ENCODE measurements around the gene ARL4A.

ARL4A gene

DNA sequence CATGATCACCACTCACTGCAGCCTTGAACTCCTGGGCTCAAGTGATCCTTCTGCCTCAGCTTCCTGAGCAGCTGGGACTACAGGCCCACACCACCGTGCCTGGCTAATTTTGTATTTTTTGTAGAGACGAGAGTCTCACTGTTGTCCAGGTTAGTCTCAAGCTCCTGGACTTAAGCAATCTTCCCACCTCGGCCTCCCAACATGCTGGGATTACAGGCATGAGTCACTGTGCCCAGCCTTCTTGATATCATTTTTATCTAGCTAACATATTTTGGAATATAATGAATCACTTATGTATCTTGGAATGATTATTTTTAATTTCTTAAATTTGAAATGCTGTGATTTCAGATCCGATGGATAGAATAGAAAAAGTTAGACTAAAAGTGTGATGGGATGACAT lies 18.4 kb downstream of the ARL4A start:
- DNase-seq: no peak

DNA sequence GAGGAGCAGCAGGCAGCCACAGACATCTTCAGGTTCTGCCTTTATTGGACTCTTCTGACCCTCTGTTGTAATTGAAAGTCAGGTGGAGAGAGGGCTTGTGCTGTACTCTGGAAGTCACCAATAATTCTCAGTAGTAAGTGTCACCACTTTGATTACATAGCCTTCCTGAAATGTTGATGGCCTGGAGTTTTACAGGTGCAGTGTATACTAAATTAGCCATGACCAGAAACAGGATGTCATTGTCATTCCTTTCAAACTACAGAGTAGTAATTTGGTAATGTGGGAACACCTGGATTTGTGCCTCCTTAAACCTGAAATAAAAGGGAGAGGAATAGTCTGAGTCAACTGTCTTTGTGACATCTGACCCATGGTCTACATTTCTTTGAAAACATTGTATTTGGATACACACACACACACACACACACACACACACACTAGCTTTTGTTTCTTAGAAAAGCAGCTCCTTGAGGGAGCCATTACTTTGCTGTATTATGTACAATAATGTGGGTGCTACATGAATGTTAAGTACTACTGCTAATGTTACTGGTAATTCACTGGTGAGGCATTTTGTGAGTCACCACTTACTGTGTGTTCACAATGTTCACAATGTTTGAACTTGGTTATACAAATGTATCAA lies 19.6 kb downstream of the ARL4A start:
- no peak for DNase-seq

DNA sequence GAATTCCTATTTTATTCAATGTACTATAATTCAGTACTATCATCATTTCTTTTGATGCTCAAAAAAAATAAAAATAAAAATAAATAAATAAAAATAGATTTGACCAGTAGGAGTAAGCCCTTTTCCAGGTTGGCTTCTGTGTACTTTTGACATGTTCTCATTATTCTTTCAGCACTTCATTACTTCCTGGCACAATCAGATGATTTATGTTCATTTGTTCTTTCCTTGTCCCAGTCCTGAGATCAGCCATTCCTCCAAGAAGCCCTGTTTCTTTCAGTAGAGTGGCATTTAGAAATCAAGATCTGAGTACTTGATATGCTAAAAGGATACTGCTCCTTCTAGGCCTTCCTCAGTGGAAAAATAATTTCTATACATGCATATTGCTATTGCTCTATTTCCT lies 20.9 kb downstream of the ARL4A start:
- DNase-seq: no peak

DNA sequence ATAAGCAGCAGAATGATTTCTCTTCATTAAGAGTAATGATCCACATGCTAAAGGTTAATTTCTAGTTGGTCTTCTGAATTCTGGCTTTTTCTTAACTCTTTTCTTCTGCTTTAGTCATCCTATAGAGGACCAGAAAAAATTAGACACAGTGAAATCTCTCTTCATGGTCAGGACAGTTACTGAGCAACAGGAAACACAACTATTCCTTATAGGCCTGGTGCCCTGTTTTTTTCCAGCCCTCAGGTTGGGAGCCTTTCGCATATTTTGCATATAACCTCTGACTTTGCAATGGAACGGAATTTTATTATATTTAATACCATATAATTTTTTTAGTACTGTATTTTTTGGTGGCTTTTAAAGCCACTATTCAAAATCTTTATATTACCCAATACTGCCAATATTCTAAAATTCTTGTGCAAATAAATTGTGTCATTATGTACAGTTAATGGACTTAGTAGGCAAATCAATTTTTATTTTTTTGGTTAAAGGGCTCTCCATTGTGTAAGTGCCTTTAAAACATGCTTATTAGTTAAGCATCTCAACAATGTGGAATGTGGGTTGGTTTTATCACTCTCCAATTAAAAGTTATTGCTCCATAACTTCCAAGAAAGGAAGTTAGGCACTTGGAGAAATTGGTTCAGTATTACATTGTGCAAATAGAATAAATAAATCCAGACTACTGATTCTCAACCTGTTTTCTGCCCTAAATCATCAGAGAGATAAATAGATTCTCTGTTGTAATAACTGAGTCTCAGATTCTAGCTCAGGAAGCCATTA lies 22.5 kb downstream of the ARL4A start:
- no peak for DNase-seq

DNA sequence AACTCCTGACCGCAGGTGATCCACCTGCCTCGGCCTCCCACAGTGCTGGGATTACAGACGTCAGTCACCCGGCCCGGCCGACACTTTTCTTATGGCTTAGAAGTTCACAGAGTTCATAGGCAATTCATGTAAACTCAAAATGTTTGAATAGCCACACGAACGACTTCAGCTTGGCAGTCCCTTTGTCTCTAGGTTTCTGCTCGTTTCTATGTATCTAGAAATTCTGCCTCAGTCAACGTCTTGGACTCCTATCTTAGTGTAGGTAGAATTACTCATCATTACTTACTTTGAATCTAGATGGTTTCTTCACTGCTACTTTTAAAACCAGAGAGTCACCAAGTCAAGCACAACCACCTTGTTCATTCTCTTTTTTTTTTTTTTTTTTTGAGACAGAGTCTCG lies 23.7 kb downstream of the ARL4A start:
- DNase-seq: no peak

DNA sequence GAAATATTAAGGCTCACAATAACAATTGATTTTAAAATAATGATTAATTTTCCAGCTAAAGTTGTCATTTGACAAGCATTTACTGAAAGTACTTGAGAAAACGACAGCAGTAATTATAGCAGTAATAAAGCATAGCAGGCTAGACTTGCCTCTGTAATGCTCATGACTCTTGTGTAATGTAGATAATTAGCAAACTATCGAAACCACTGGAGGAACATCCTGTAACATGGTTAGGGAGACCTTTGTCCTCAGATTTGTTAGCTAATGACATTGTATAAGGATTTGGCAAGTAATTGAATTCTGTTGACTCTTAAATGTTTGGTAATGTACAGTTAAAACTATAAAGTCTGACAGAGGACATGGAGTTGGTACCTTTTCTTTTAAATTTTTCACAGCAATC lies 24.8 kb downstream of the ARL4A start:
- no peak for DNase-seq

DNA sequence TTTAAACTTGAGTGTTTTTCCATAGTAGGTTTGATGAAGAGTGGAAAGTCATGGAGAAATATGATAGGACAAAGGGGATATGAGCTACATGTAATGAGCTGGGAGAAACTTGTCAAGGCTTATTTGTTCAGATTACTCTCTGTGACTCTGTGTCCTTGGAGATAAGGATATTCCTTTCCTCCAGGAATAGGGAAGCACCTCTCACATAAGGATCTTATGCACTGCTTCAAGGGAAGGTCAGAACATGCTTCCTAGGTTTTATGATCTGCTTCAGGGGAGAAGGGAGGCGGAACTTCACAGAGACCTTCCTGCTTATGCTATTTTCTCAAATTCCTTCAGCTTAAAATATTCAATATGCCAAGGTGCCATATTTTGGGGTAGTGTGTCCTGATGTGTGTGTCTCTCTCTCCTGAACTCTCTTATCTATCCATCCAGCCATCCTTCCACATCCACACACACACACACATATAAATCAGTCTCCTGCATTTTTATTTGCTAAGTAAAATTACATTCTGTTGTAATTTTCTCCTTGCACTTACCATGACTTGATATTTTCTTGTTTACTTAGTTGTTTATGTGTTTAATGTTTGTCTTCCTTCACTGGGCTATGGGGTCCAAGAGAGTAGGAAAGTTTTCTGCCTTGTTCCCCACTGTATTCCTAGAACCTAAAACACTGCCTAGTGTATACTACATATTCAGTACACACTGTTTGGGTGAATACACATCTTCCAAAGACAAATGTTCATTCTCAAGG lies 26.4 kb downstream of the ARL4A start:
- DNase-seq: no peak

DNA sequence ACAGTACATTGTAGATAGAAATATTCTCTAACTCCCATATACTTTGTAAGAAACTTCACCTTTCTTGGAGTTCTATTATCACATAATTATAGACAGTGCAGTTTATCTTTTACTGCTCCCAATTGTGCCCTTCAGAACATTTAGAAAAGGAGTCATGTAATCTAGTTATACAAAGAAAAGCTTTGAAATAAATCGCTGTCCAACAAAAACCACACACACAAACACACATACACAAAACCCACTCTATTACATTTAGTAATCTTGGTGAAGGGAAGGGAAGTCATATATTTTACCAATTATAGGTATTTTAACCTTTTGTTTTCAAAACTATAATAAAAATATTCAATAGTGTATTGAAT lies 26.9 kb downstream of the ARL4A start:
- DNase-seq: no peak

DNA sequence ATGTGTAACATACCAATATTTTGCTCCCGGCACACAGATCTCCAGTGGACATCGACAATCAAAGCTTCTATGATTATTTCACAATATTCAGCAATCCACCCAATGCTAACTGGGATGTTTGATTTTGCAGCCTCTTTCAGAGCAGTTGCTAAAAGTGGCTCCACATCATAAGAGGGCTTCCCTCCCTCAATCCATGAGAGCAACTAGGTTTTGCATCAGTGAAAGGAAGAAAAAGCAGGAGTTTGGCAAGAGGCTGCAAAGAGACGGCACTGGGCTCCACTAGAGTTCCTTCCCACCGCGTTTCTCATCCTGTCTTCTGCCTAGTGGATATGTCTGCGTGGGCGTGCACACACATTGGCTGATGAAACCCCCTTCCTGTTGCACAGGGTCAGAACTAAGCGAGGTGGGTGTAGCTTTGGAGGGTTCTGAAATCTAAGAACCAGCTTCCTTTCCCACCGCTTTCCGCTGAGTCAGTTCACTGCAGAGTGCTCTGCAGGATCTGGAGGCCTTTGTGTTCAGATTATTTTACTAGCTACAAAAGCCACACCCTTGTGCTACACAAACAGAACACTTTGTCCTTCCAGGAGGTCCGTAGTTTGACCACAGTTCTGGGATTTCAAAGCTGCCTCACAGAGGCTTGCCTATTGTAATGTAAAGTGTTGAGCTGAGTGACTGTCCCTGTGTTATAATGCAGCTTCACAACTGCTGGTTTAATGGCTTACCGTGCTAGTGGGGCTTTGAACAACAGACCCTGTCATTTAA lies 28.1 kb downstream of the ARL4A start:
- peak; percentile 65 for DNase-seq

DNA sequence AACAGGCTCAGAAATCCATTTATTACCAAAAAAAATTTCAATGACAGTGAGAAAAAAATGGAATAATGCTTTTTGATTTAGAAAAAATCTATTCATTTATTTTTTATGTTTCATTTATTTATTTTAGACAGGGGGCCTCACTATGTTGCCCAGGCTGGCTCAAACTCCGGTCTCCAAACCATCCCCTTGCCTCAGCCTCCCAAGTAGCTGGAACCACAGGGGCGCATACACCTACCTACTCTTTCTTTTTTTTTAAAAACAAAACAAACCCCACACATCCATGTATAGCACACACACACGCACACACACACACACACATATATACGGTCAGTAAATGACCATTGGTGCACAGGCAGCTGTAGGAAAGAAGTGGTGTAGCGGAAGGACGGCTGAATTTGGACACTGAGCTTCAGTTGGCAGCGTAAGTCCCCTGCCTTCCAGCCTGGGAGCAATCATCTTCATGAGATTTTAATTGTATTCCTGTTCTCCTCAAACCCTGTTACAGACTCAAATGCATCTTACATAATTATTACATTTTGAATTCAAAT lies 28.8 kb downstream of the ARL4A start:
- no peak for DNase-seq

DNA sequence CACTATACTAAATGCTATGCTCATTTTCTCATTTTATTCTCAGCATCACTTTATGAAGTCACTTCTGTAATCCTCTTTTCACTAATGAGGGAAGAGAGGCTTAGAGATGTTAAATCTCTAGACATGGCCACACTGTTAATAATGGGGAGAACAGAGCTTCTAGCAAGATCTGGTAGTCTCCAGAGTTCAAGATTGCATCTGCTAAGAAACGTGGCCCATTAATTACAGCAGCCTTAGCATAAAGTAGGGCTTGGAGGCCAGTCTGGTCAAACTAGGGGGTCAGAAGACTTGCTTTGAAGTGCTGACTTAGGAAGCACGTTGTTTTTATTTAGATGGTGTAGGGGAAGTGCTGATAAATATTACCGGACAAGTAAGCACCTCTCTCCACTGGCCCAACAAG lies 29.3 kb downstream of the ARL4A start:
- no peak for DNase-seq

DNA sequence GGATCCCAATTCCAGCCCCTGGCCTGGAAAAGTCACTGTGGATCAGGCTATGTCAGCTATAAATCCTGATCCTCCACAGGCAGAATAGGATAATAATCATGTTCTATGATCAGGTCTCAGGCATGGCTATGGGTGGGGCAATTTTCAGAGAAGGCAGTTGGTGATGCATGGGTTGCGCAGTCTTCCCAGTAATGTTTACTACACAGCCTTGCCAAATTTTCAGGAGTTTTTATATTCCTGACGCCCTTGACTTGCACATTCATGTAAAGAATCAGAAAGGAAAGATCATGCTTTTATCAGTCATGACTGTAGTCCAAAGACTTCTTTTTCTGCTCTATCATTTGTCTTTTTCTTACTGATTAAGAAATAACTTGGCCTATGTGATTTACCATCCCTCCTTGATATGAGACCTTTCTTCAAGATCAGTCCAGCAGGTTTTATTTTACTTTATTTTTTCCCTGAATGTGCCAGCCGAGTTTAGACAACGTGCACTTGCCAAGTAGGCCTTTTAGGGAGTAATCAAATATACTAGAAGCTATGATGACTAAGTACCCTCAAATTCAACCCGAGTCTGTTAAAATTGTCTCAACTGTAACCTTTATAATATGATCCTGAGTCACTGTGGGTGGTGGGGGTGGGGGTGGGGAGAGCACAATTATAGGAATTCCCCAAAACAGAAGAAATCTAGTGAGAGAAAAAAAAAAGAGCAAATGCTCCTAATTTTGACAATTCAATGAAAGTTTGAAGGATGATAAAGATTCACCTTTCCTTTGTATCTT lies 31.9 kb downstream of the ARL4A start:
- no peak for DNase-seq

DNA sequence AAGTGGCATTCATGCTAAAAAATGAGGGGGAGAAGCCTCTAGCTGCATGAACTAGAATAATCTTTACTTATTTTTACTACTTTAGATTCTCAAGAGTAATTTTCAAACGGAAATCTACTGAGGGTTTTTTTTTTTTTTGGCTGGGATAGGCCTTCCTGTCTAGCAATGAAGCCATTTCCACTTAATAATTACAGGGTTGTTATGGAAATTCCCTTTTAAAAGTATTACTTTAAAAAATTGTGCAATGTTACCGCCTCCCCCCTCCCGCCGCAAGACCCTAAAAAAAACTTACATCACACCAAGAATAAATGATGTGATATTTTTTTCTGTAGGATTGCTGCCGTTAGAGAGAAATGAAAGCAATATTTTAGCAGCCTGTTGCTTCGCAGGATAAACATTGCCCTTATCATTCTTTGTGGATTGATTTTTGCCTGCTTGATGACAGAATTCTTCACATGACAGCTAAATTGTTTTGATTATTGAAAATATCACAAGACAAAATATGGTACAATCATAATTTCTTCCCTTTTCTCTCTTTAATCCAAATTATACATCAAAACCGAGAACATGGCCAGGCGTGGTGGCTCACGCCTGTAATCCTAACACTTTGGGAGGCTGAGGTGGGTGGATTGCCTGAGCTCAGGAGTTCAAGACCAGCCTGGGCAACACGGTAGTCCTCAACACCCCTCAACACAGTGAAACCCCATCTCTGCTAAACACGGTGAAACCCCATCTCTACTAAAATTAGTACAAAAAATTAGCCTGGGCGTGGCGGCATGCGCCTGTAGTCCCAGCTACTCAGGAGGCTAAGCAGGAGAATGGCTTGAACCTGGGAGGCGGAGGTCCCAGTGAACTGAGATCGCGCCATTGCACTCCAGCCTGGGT lies 32.8 kb downstream of the ARL4A start:
- DNase-seq: no peak

DNA sequence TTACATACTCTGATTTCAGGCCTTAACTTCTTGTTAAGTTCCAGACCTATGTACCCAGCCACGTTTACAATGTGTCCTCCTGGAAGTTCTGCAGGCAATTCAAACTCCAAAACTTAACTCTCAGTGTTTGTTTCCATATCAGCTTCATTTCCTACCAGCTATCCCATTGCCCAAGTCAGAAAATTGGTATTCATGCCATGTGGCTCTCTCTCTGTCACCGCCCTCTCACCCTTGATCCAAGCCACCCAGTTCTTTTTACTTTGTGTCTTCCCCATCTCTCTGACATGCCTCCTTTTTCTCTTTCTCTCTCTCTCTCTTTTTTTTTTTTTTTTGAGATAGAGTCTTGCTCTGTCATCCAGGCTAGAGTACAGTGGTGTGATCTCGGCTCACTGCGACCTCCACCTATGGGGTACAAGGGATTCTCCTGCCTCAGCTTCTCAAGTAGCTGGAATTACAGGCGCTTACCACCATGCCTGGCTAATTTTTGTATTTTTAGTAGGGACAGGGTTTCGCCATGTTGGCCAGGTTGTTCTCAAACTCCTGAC lies 33.9 kb downstream of the ARL4A start:
- no peak for DNase-seq

DNA sequence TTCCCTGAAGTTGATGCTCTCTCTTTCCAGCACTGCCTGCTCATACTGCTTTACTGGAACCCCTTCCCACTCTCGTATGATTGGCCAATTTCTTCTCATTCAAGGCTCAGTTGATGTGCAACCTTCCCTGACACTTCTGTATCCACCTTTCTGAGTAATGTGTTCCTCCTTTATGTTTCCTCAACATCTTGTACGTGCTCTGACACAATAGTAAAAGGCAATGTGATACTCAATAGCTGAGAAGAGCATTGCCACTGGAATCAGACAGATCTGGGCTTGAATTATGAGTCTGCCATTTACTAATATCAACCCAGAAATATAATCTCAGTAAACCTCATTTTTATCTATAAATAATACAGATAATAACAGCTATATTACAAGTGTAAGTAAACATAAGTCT lies 34.7 kb downstream of the ARL4A start:
- DNase-seq: no peak

DNA sequence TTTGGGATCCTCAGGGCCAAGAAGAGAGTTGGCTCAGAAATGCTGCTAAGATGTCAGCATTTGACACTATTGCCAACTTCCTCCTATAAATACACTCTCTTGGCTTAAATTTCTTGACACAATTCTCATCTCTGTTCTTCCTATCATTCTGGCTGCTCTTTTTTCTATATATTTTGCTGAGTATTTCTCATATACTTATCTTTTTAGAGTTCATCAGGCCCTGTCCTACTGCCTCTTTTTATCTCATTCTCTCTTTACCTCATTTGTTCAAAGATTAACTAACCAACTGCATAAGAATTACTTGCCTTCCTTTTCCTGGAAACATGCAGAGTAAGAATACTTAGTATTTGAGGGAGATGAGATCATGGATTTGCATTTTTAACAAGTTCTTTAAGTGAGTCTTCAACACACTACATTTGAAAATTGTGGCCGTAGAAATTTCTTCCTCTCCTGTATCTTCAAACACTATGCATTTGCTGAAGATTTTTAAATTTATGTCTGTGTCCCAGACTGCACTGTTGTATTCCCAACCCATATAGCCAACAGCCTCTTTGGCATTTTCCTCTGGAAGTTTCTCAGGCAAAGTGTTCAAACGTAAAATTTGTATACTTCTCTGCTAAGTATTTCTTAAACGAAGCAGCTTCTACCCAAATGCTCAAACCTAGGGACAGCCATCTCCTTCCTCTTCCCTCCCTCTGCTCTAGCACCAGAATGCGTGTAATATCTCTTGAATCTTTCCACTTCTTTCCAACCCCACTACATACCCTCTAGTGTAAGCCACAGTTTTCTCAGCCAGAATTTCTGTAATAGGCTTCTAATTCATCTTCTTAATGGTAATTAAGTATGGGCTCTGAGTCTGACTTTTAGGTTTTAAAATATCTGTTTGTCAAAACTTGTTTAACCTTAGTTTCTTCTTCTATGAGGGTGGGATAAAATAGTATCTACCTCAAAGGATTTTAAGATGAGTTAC lies 35.5 kb downstream of the ARL4A start:
- no peak for DNase-seq

DNA sequence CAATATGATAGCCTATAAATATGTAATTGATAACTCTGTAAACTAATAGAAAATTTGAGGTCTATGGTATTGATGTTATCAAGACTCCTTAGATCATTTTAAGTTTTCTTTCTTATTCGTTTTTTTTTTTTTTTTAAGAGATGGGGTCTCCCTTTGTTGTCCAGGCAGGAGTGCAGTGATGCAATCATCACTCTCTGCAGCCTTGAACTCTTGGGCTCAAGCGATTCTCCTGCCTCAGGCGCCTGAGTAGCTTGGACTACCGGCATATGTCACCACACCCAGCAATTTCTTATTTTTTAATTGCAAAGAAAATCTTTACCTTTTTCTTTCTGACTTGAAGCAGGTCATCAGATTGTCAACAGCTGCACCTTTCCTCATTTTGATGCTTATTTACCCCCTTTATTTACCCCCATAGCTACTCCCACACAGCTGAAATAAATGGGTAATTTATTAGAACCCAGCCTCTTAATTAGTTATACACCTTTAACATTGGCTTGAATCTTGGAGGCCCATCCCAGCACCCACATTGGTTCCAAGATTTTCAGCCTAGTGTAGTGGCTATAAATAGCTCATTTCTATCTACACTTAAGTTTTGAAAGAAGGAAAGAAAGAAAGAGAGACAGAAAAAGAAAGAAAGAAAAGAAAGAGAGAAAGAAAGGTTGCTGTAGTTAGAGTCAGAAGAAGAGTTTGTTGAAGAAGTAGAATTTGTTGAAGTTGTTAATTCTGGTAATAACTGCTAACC lies 38.3 kb downstream of the ARL4A start:
- no peak for DNase-seq

DNA sequence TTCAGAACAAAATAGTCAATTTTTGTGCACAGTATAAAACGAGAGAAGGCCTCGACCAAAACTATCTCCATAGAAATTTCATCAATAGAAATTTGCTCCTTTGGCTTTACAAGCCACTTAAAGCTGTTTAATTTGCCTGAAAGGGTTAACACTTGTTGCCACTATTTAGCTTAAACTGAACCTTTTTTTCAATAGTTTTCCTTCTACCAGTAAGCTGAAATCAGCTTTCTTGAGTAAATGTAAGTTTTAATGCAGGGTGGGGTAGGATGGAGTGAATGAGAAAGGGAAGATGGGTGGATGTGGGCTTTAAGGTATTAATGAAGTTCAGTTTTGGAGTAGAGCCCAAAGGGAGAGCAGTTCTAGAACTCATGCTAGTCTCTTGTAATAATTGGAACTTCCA lies 39.5 kb downstream of the ARL4A start:
- no peak for DNase-seq
